Liver (tissue), 3 donors: ENCODE measurements around the gene ALG6.
"Not testable (repeated sequence)": the region's sequence is repeated elsewhere in the genome, so short reads cannot be mapped to it uniquely, and the experiment has no call there.

Source experiments
- CTCF ChIP-seq: fragments of 150-350 bp; IDR thresholded peaks from 2 replicates; pipeline ENCODE4 v1.5.1; 2017; ENCODE audit warnings: improper control_type of control experiment, low read depth, low read length; ENCODE audit not compliant: missing input control
- EGR1 ChIP-seq, 2 donors: IDR thresholded peaks; 2 replicates each; pipeline ENCODE4 v1.6.1; 2016 to 2018; ENCODE audit warnings: antibody characterized with exemption in 2 of 2, low read depth in 2 of 2
- GABPA ChIP-seq, 2 donors: IDR thresholded peaks in 1 of 2; conservative IDR thresholded peaks in 1 of 2; 2 replicates each; pipeline ENCODE4 v1.6.1; 2016; ENCODE audit warnings: antibody characterized with exemption in 2 of 2, mild to moderate bottlenecking in 1 of 2, moderate library complexity in 1 of 2
- REST ChIP-seq: IDR thresholded peaks from 2 replicates; pipeline ENCODE4 v1.6.1; 2016; ENCODE audit warnings: antibody characterized with exemption, mild to moderate bottlenecking
- donor health status: healthy.
- donor health status: healthy.

GRCh38 chr1:63356234-63356633 lies 11.2 kb upstream of the ALG6 start:
- TF ChIP-seq CTCF; GABPA (IDR thresholded peaks at IDR 0.05 in 1 of 2, conservative IDR thresholded peaks at IDR 0.05 in 1 of 2); EGR1 (IDR thresholded peaks at IDR 0.05; ENCODE audit: low read depth in 2 of 2); REST: not testable (repeated sequence)
